ENCODE results near the gene BATF. TPM values are rescaled to one million over a fixed set of nuclear protein-coding genes. Genes with fewer than 3 reads are reported as not detected.

BATF gene
- total and polyA plus RNA-seq, 4 donors: 2.1 to 8.0 (median 2.9) TPM

DNA sequence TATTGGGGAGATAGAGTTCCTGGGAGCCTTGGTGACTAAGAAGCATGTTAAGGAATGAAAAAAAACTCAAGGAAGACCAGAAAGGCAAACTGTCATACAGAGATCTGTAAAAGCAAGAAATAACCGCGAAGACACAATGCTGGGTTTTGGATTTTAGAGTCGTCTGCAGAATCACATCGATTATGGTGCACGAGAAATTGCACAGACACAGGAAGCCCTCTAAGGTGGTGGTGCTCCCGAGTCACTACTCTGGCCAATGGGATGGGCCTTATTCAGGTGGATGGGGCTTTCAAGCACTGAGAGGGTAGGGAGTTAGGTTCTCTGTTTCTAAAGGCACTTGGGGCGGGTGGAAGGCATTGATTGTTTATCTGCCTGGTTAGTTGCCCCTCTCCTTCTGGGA is 45.9 kb downstream of the BATF start:
- H3K9me3 ChIP-seq (ENCODE audit: control insufficient read depth, low read length): no peaks in the 10 kb centered on the region
- WGBS, 2 donors: 87 to 90% methylated on average over 7 of the region's 7 CpGs
- no peaks in the 10 kb centered on the region for H3K4me1 ChIP-seq (ENCODE audit: control insufficient read depth in 1 of 2, insufficient read depth in 2 of 2, low read length in 2 of 2)
- intact Hi-C loops (cut with DNase I): no loop called here
- H3K4me3 ChIP-seq (ENCODE audit: low read length in 2 of 2): no peak overlapping the region
- H3K36me3 ChIP-seq (ENCODE audit: control insufficient read depth in 1 of 2, insufficient read depth in 2 of 2, low read length in 1 of 2): no peaks in the 10 kb centered on the region
- H3K27ac ChIP-seq (ENCODE audit: low read depth in 1 of 2, low read length in 2 of 2): no peak overlapping the region
- DNase-seq (no peak), ATAC-seq (ENCODE audit: low FRiP score) (no peak)
- H3K27me3 ChIP-seq (ENCODE audit: control insufficient read depth in 1 of 2, insufficient read depth in 2 of 2, low read length in 1 of 2): no peaks in the 10 kb centered on the region

- Histone ChIP-seq H3K36me3 (ENCODE audit: control insufficient read depth in 1 of 2, insufficient read depth in 2 of 2, low read length in 1 of 2) (no peaks in the 10 kb centered on the region), H3K27me3 (ENCODE audit: control insufficient read depth in 1 of 2, insufficient read depth in 2 of 2, low read length in 1 of 2) (no peaks in the 10 kb centered on the region), H3K4me3 (ENCODE audit: low read length in 2 of 2) (no peak overlapping the region), H3K4me1 (ENCODE audit: control insufficient read depth in 1 of 2, insufficient read depth in 2 of 2, low read length in 2 of 2) (no peaks in the 10 kb centered on the region), H3K27ac (ENCODE audit: low read depth in 1 of 2, low read length in 2 of 2) (no peak overlapping the region), H3K9me3 (ENCODE audit: control insufficient read depth, low read length) (no peaks in the 10 kb centered on the region)
- ATAC-seq (ENCODE audit: low FRiP score): no peak
- no peak for DNase-seq
- WGBS, 2 donors: 87 to 94% methylated on average over 6 of the region's 6 CpGs
- intact Hi-C loops (cut with DNase I): no loop called here
These were observed 46.5 kb downstream of the BATF start for GRCh38 chr14:75568791-75569190.

DNA sequence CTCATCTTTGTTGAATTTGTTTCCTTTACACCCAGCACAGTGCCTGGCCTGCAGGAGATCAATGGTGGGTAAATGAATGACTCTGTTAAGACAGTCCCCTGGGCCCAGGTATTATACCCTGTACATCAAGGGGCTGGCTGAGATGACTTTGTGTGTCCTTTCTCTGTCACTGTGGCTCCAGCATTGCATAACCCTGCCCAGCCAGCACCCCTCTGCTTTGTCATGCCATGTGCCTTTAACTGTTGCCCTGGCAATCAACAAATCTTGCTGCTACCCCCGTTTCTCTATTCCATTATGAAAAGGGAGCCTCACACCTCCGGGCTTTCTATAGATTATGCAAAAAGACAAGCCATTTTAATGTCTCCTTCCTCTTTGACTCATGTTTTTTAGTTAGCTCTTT is 48.5 kb downstream of the BATF start:
- ATAC-seq (ENCODE audit: low FRiP score) (no peak), DNase-seq (no peak)
- no peaks in the 10 kb centered on the region for H3K27me3 ChIP-seq (ENCODE audit: control insufficient read depth in 1 of 2, insufficient read depth in 2 of 2, low read length in 1 of 2)
- no peak overlapping the region for H3K27ac ChIP-seq (ENCODE audit: low read depth in 1 of 2, low read length in 2 of 2)
- H3K36me3 ChIP-seq (ENCODE audit: control insufficient read depth in 1 of 2, insufficient read depth in 2 of 2, low read length in 1 of 2): no peaks in the 10 kb centered on the region
- no peaks in the 10 kb centered on the region for H3K4me1 ChIP-seq (ENCODE audit: control insufficient read depth in 1 of 2, insufficient read depth in 2 of 2, low read length in 2 of 2)
- intact Hi-C loops (cut with DNase I): no loop called here
- H3K4me3 ChIP-seq (ENCODE audit: low read length in 2 of 2): no peak overlapping the region
- H3K9me3 ChIP-seq (ENCODE audit: control insufficient read depth, low read length): no peaks in the 10 kb centered on the region
- WGBS, 2 donors: 67 to 68% methylated on average over 2 of the region's 2 CpGs

GRCh38 chr14:75572104-75572503 is 49.8 kb downstream of the BATF start:
- DNase-seq: no peak
- no peak for ATAC-seq (ENCODE audit: low FRiP score)
- 85 to 88% methylated on average over 6 of the region's 6 CpGs for WGBS, 2 donors
- intact Hi-C loops (cut with DNase I): no loop called here
- no peaks in the 10 kb centered on the region for H3K27me3 ChIP-seq (ENCODE audit: control insufficient read depth in 1 of 2, insufficient read depth in 2 of 2, low read length in 1 of 2)
- no peak overlapping the region for H3K27ac ChIP-seq (ENCODE audit: low read depth in 1 of 2, low read length in 2 of 2)
- no peaks in the 10 kb centered on the region for H3K36me3 ChIP-seq (ENCODE audit: control insufficient read depth in 1 of 2, insufficient read depth in 2 of 2, low read length in 1 of 2)
- no peak overlapping the region for H3K4me3 ChIP-seq (ENCODE audit: low read length in 2 of 2)
- no peaks in the 10 kb centered on the region for H3K9me3 ChIP-seq (ENCODE audit: control insufficient read depth, low read length)
- no peaks in the 10 kb centered on the region for H3K4me1 ChIP-seq (ENCODE audit: control insufficient read depth in 1 of 2, insufficient read depth in 2 of 2, low read length in 2 of 2)

- no peak for DNase-seq
- WGBS, 2 donors: 75% methylated on average over 3 of the region's 3 CpGs
- Histone ChIP-seq H3K4me3 (ENCODE audit: low read length in 2 of 2) (no peak overlapping the region), H3K9me3 (ENCODE audit: control insufficient read depth, low read length) (no peaks in the 10 kb centered on the region), H3K27ac (ENCODE audit: low read depth in 1 of 2, low read length in 2 of 2) (no peak overlapping the region), H3K4me1 (ENCODE audit: control insufficient read depth in 1 of 2, insufficient read depth in 2 of 2, low read length in 2 of 2) (peaks cover 0 to 2% of the 10 kb centered on the region in 2 donors), H3K27me3 (ENCODE audit: control insufficient read depth in 1 of 2, insufficient read depth in 2 of 2, low read length in 1 of 2) (no peaks in the 10 kb centered on the region), H3K36me3 (ENCODE audit: control insufficient read depth in 1 of 2, insufficient read depth in 2 of 2, low read length in 1 of 2) (no peaks in the 10 kb centered on the region)
- ATAC-seq (ENCODE audit: low FRiP score): no peak
- intact Hi-C loops (cut with DNase I): no loop called here
These were observed 54.8 kb downstream of the BATF start for GRCh38 chr14:75577090-75577489.

GRCh38 chr14:75577729-75578101 is 55.4 kb downstream of the BATF start:
- peak overlapping the region in 1 of 2 donors; percentile 56 for H3K27ac ChIP-seq (ENCODE audit: low read depth in 1 of 2, low read length in 2 of 2)
- ATAC-seq (ENCODE audit: low FRiP score): peak; percentile 93
- 0 to 1% methylated on average over 16 of the region's 16 CpGs for WGBS, 2 donors
- peak overlapping the region; percentile 56 to 81 for H3K4me3 ChIP-seq (ENCODE audit: low read length in 2 of 2)
- intact Hi-C loops (cut with DNase I): loop anchor here (1.0 to 2.0 kb wide), 2 partner anchors 75 to 77 kb away; no protein-coding TSS in a partner anchor
- H3K9me3 ChIP-seq (ENCODE audit: control insufficient read depth, low read length): no peaks in the 10 kb centered on the region
- peak; percentile 91 to 93 for DNase-seq
- no peaks in the 10 kb centered on the region for H3K27me3 ChIP-seq (ENCODE audit: control insufficient read depth in 1 of 2, insufficient read depth in 2 of 2, low read length in 1 of 2)
- H3K36me3 ChIP-seq (ENCODE audit: control insufficient read depth in 1 of 2, insufficient read depth in 2 of 2, low read length in 1 of 2): no peaks in the 10 kb centered on the region
- H3K4me1 ChIP-seq (ENCODE audit: control insufficient read depth in 1 of 2, insufficient read depth in 2 of 2, low read length in 2 of 2): peaks cover 0 to 2% of the 10 kb centered on the region in 2 donors

- 1% methylated on average over 44 to 49 of the region's 49 CpGs for WGBS, 2 donors
- no peaks in the 10 kb centered on the region for H3K9me3 ChIP-seq (ENCODE audit: control insufficient read depth, low read length)
- peaks cover 0 to 2% of the 10 kb centered on the region in 2 donors for H3K4me1 ChIP-seq (ENCODE audit: control insufficient read depth in 1 of 2, insufficient read depth in 2 of 2, low read length in 2 of 2)
- ATAC-seq (ENCODE audit: low FRiP score) (peak; percentile 92), DNase-seq (peak; percentile 89 to 94)
- H3K27me3 ChIP-seq (ENCODE audit: control insufficient read depth in 1 of 2, insufficient read depth in 2 of 2, low read length in 1 of 2): no peaks in the 10 kb centered on the region
- peak within 1 kb of the TSS in 1 of 2 donors; percentile 56 for H3K27ac ChIP-seq (ENCODE audit: low read depth in 1 of 2, low read length in 2 of 2)
- no peaks in the 10 kb centered on the region for H3K36me3 ChIP-seq (ENCODE audit: control insufficient read depth in 1 of 2, insufficient read depth in 2 of 2, low read length in 1 of 2)
- peak within 1 kb of the TSS; percentile 56 to 81 for H3K4me3 ChIP-seq (ENCODE audit: low read length in 2 of 2)
- intact Hi-C loops (cut with DNase I): loop anchor here (1.0 to 2.0 kb wide), 2 partner anchors 75 to 76 kb away; no protein-coding TSS in a partner anchor
These were observed 56.0 kb downstream of the BATF start, which contains the start of gene FLVCR2 for GRCh38 chr14:75578102-75578785. FLVCR2 (plus strand) TSS chr14:75578620; CDS start chr14:75578973, 353 bp downstream.

- Histone ChIP-seq H3K4me1 (ENCODE audit: control insufficient read depth in 1 of 2, insufficient read depth in 2 of 2, low read length in 2 of 2) (peaks cover 0 to 2% of the 10 kb centered on the region in 2 donors), H3K27ac (ENCODE audit: low read depth in 1 of 2, low read length in 2 of 2) (peak overlapping the region in 1 of 2 donors; percentile 2), H3K27me3 (ENCODE audit: control insufficient read depth in 1 of 2, insufficient read depth in 2 of 2, low read length in 1 of 2) (no peaks in the 10 kb centered on the region), H3K4me3 (ENCODE audit: low read length in 2 of 2) (peak overlapping the region in 1 of 2 donors; percentile 81), H3K9me3 (ENCODE audit: control insufficient read depth, low read length) (no peaks in the 10 kb centered on the region), H3K36me3 (ENCODE audit: control insufficient read depth in 1 of 2, insufficient read depth in 2 of 2, low read length in 1 of 2) (no peaks in the 10 kb centered on the region)
- peak; percentile 82 for ATAC-seq (ENCODE audit: low FRiP score)
- intact Hi-C loops (cut with DNase I): loop anchor here (1.0 to 2.0 kb wide), 2 partner anchors 74 to 75 kb away; no protein-coding TSS in a partner anchor
- WGBS, 2 donors: 31 to 36% methylated on average over 21 of the region's 21 CpGs
- DNase-seq: peak in 1 of 2 donors; percentile 60
These were observed 56.6 kb downstream of the BATF start for GRCh38 chr14:75578786-75579337.
